RWPE2 (cell line): Measurements from ENCODE around the gene NTRK2.

ENCODE experiments used
- ATAC-seq: fragments of 200-7000 bp; cut with Tn5 transposase; 3 replicates; pipeline ENCODE4 v1.9.1; 2021; ENCODE audit warnings: low read depth
- DNase-seq: peaks from one replicate; pipeline ENCODE4 v3.0.0-alpha.2; 2020; ENCODE audit warnings: low spot score
- H3K27ac ChIP-seq: fragments of 450-650 bp; 2 replicates; pipeline ENCODE4 v1.5.1; 2017; ENCODE audit warnings: mild to moderate bottlenecking; ENCODE audit not compliant: poor library complexity, severe bottlenecking
- H3K27me3 ChIP-seq: fragments of 250-450 bp; sonication (Bioruptor Pico); 2 replicates; pipeline ENCODE4 v1.5.1; 2021; ENCODE audit warnings: mild to moderate bottlenecking, moderate library complexity; ENCODE audit not compliant: insufficient read depth, poor library complexity, severe bottlenecking
- H3K36me3 ChIP-seq: fragments of 250-450 bp; sonication (Bioruptor Pico); 2 replicates; pipeline ENCODE4 v1.5.1; 2020; ENCODE audit warnings: low read depth, mild to moderate bottlenecking, moderate library complexity
- H3K4me1 ChIP-seq: fragments of 250-450 bp; sonication (Bioruptor Pico); 2 replicates; pipeline ENCODE4 v1.5.1; 2021; ENCODE audit warnings: mild to moderate bottlenecking, moderate library complexity; ENCODE audit not compliant: insufficient read depth, poor library complexity, severe bottlenecking
- H3K4me3 ChIP-seq: fragments of 250-450 bp; sonication (Bioruptor Pico); 2 replicates; pipeline ENCODE4 v1.5.1; 2021; ENCODE audit warnings: mild to moderate bottlenecking, moderate library complexity; ENCODE audit not compliant: severe bottlenecking
- H3K9me3 ChIP-seq: fragments of 250-450 bp; sonication (Bioruptor Pico); 2 replicates; pipeline ENCODE4 v1.5.1; 2021; ENCODE audit warnings: mild to moderate bottlenecking, moderate library complexity; ENCODE audit not compliant: severe bottlenecking
- CTCF ChIP-seq: fragments of 450-650 bp; IDR thresholded peaks from one replicate; pipeline ENCODE4 v1.5.1; 2017; ENCODE audit warnings: mild to moderate bottlenecking, moderate library complexity; ENCODE audit not compliant: poor library complexity, severe bottlenecking

Gene NTRK2

GRCh38 chr9:85041466-85042137, 372.1 kb downstream of the NTRK2 start:
- no peak for TF ChIP-seq CTCF
- ATAC-seq: no peak
- Histone ChIP-seq H3K4me1 (no peaks in the 10 kb centered on the region), H3K36me3 (no peaks in the 10 kb centered on the region), H3K27ac (no peak overlapping the region), H3K9me3 (no peaks in the 10 kb centered on the region), H3K27me3 (no peaks in the 10 kb centered on the region), H3K4me3 (no peak overlapping the region)
- no peak for DNase-seq

GRCh38 chr9:85042981-85043647, 373.6 kb downstream of the NTRK2 start:
- ATAC-seq (no peak), DNase-seq (no peak)
- TF ChIP-seq CTCF: no peak
- no peaks in the 10 kb centered on the region for H3K4me1 ChIP-seq
- H3K9me3 ChIP-seq: no peaks in the 10 kb centered on the region
- no peaks in the 10 kb centered on the region for H3K27me3 ChIP-seq
- no peaks in the 10 kb centered on the region for H3K36me3 ChIP-seq
- no peak overlapping the region for H3K27ac ChIP-seq
- H3K4me3 ChIP-seq: no peak overlapping the region

- H3K9me3 ChIP-seq: no peaks in the 10 kb centered on the region
- H3K36me3 ChIP-seq: no peaks in the 10 kb centered on the region
- H3K4me3 ChIP-seq: no peak overlapping the region
- no peak overlapping the region for H3K27ac ChIP-seq
- DNase-seq: no peak
- TF ChIP-seq CTCF: no peak
- H3K27me3 ChIP-seq: no peaks in the 10 kb centered on the region
- ATAC-seq: no peak
- no peaks in the 10 kb centered on the region for H3K4me1 ChIP-seq
Measured at GRCh38 chr9:85045271-85045670, 375.7 kb downstream of the NTRK2 start.

- no peak for TF ChIP-seq CTCF
- Histone ChIP-seq H3K4me1 (no peaks in the 10 kb centered on the region), H3K4me3 (no peak overlapping the region), H3K27ac (no peak overlapping the region), H3K36me3 (no peaks in the 10 kb centered on the region), H3K9me3 (no peaks in the 10 kb centered on the region), H3K27me3 (no peaks in the 10 kb centered on the region)
- no peak for DNase-seq
- no peak for ATAC-seq
Measured at GRCh38 chr9:85046475-85046874, 376.9 kb downstream of the NTRK2 start.

- ATAC-seq (peak; percentile 71), DNase-seq (no peak)
Measured at GRCh38 chr9:85053206-85053786, 383.8 kb downstream of the NTRK2 start.

More at GRCh38 chr9:85053206-85053786, 383.8 kb downstream of the NTRK2 start:
- Histone ChIP-seq H3K27me3 (no peaks in the 10 kb centered on the region), H3K36me3 (no peaks in the 10 kb centered on the region), H3K4me1 (peaks cover 4% of the 10 kb centered on the region), H3K9me3 (no peaks in the 10 kb centered on the region), H3K4me3 (no peak overlapping the region), H3K27ac (no peak overlapping the region)
- TF ChIP-seq CTCF: no peak
